Non-pigmented ciliary epithelial cell (primary cell): Measurements from ENCODE around the gene ITGAL.
"Not testable (repeated sequence)": the region's sequence is repeated elsewhere in the genome, so short reads cannot be mapped to it uniquely, and the experiment has no call there.

ENCODE experiments used
- DNase-seq: peaks from one replicate; pipeline ENCODE4 v3.0.0-alpha.2; 2010; ENCODE audit warnings: low read depth

The ITGAL gene

GRCh38 chr16:30472328-30472942, at the start of gene ITGAL:
Gene ITGAL, plus strand, starts transcription at chr16:30472742. Its CDS starts 96 bp downstream, at chr16:30472838.
- DNase-seq: no peak

DNA sequence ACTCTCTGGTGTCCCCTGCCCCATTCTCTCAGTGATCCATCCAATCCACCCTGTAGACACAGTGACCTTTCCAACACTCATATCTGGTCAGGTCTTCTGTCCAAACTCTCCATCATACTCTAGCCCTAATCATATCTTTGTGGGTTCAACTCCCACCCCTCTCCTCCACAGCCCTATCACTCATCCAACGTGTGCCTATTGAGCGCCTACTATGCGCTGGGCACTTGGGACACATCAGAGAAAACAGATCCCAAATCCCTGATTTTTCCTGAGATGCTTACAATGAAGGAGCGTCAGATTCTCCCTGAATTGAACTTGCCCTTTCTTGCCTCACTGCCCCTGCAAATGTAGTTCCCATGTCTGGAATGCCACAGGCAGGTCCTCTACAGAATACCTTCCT, 44.5 kb upstream of the ITGAL start:
- DNase-seq: no peak

DNA sequence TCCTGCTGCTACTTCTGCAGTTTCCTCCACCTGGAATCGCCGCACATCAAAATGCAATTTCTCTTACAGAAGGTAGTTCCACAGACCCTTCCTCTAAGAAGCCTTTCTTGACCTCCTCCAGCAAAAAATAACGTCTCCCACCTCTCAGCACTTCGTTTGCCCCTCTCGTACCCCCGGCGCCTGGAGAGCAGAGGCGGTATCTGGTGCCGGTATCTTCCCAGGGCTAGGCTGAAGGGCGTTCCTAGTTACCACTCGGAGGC, 43.2 kb upstream of the ITGAL start:
- no peak for DNase-seq

DNA sequence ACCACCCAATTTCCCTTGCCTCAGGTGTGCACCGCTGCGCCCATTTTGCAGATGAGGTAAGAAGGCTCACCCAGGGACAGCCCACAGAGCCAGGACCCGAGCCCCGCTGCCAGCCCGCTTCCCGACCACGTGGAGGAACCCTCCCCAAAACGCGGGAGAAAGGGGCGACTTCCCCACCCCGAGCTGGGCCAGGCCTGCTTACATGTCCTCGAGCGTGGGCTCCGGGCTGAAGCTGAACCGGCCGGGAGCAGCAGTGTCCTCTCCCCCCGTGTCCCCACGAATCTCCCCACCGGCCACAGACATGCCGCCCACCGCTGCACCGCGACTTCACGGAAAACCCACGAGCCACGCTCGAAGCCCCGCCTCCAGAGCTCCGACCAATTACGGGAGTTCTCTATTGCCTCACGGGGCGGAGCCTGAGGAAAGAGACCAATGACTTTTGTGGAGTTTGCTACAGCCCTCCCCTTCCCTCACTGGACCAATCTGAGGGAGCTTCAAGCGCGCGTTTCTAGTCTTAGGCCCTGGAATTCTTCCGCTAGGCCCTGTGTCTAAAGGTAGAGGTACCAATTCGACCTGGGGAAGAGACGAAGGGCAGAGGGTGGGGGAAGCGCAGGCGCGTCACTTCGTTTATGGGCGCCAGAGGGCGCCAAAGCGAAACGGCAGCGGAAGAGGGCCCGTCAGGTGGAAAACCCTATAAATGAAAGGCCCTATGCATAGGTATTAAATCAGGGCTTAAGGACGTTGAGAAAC, 42.7 kb upstream of the ITGAL start, which contains the start of gene DCTPP1:
TSS of gene DCTPP1 (minus strand) at position 353 of the 750 bp plus-strand sequence. CDS start at position 303, 50 bp downstream.
- DNase-seq: peak; percentile 95

GRCh38 chr16:30430428-30430970, 42.0 kb upstream of the ITGAL start:
- DNase-seq: no peak

DNA sequence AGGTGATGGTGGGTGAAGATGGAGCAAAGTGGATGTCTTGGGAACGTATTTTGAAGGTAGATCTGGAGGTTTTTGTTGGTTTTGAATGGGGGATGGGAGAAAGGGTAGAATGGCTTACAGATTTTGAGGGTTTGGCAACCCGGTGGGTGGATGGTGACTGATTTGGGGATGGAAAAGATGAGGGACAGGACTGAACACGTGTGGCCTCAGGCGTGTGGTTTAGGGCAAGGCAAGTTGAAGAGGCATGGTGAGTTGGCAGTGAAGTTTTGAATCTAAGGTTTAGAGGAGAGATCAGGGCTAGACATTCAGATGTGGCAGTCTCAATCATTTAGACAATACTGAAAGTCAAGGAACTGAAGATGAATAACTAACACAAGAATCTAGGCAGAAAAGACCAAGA, 37.7 kb upstream of the ITGAL start:
- no peak for DNase-seq

DNA sequence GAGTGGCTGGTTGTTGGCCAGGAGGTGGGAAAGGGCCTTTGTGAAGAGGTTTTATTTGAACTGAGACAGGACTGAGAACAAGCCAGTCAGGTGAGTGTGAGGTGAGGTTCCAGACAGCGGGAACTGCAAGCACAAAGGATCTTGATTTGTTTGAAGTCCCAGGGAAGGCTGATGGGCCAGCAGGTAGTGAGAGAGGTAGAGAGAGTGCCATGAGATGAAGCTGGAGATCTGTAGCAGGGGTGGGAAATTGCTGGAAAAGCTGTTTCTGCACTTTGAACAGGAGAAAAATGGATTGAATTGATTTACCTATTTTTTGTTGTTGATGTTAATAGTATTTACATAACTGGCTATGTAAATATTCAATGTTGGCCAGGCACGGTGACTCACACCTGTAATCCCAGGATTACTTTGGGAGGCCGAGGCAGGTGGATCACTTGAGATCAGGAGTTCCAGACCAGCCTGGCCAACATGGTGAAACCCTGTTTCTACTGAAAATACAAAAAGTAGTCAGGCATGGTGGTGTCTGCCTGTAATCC, 35.0 kb upstream of the ITGAL start:
- no peak for DNase-seq

GRCh38 chr16:30438835-30439234, 33.7 kb upstream of the ITGAL start:
- DNase-seq: no peak

GRCh38 chr16:30439720-30440348, 32.7 kb upstream of the ITGAL start:
- no peak for DNase-seq

- DNase-seq: no peak
These were observed 28.9 kb upstream of the ITGAL start for GRCh38 chr16:30443631-30444030.

DNA sequence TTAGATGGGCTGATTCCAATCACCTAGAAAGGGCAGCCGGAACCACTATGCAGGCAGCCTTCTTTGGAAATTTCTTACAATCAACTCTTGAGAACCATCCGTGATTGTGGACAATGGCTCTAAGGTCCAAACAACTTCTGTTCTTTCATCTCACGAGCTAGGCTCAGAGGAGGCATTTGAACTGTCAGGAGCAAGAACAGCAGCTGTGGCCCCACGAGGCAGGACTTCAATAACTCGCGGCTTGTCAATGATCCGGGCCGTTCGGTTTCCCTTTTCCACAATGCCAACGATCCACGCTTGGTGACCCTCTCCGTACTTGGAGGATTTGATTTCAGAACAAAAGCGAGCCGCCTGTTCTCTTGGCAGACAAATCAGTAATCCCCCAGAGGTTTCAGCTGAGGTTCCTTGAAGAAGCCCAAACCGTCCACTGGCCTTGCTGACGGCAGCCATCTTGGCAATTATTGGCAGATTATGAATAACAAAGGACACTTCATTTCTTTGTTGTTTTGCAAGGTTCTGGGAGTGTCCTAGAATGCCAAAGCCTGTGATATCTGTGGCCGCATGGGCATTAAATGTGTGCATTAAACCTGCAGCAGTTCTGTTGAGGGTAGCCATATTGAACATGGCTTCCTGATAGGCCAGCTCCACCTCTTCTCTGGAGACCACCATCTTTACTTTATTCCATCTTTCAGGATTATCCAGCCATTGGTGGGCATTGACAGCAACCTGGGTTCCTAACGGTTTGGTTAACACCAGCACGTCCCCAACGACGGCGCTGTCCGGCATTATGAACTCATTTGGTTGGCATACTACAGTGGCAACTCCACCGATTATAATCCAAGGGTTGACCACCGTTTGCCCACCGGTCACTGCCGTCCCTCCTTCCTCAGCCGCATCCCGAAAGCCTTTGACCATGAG, 28.1 kb upstream of the ITGAL start:
- DNase-seq: no peak

DNA sequence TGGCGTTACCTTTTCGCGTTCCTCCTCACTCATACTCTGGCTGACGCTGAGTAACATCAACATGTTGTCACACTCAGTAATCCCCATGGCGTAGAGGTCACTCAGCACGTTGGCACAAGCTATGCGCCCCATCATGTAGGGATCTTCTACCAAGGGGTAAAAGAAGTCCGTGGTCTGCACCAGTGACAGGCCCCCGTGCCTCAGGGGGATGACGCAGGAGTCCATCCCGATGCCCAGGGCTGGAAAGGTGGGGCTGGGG, 27.5 kb upstream of the ITGAL start:
- DNase-seq: no peak

DNA sequence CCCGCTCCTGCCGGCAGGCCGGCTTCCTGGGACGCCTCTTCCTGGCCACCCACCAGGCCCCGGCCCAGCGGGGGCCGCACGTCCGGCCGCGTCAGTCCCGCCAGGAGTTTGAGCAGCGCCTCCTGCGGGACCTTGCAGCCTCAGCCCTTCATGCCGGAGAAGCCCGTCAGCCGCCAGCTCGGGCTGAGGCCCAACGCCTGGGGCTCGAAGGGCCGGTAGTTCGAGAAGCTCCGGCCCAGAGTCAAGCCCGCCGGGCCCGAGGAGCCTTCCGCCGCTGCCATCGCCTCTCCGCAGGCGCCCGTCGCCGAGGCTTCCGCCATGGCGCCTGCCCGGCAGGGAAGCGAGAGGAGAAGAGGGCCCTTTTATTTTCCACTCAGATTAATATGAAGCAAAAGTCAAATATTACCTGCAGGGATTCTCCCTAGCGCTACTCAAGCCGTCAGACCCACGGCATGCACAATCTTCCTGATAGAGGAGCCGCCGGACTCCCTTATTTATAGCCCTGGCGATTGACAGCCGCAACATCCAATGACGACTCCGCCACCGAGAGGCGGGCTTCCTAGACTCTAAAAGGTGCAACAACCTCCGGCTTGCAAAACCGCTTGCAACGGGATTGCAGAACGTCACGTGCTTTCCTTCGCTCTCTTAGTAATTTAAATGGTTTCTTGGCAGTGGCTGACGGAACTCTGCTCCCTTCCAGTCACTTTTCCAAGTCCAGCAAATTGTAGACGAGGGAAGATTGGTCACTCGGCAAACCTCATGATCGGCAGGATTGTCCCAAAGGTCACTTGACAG, 26.9 kb upstream of the ITGAL start, which contains the start of gene SEPHS2:
TSS of gene SEPHS2 (minus strand) at position 467 of the 795 bp plus-strand sequence. CDS start at position 320, 147 bp downstream.
- DNase-seq: peak; percentile 89

DNA sequence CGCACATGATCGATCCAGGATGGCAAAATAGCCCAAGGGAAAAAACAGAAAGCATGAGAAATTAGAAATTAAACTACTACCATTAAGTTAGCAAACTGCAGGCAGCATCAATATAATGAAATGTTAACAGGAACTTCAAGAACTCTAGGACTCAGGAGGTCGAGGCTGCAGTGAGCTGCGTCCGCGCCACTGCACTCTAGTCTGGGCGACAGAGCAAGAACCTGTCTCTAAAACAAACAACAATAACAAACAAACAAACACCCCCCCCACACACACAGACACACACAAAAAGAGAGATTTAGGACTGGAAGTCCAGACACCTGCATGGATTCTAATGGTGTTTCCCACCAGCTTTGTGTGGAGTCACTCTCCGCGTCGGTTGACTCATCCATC, 26.3 kb upstream of the ITGAL start:
- DNase-seq: no peak

GRCh38 chr16:30447512-30448226, 24.9 kb upstream of the ITGAL start:
- no peak for DNase-seq

- DNase-seq: no peak
These were observed 23.5 kb upstream of the ITGAL start for GRCh38 chr16:30449116-30449435.

DNA sequence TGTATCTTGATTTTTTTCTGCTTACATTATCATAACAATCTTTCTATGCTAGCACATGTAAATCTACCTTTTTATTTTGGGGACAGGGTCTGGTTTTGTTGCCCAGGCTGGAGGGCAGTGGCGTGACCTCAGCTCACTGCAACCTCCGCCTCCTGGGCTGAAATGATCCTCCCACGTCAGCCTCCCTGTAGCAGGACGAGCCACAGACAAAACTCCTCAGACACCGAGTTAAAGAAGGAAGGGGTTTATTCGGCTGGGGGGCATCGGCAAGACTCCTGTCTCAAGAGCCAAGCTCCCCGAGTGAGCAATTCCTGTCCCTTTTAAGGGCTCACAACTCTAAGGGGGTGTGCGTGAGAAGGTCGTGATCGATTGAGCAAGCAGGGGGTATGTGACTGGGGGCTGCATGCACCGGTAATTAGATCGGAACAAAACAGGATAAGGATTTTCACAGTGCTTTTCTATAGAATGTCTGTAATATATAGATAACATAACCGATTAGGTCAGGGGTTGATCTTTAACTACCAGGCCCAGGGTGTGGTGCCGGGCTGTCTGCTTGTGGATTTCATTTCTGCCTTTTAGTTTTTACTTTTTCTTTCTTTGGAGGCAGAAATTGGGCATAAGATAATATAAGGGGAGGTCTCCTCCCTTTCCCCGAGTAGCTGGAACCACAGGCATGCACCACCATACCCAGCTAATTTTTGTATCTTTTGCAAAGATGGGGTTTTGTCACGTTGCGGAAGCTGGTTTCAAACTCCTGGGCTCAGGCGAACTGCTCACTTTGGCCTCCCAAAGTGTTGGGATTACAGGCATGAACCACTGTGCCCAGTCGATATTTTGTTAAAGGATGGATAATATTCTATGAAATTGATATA, 19.6 kb upstream of the ITGAL start:
- DNase-seq: not testable (repeated sequence)

DNA sequence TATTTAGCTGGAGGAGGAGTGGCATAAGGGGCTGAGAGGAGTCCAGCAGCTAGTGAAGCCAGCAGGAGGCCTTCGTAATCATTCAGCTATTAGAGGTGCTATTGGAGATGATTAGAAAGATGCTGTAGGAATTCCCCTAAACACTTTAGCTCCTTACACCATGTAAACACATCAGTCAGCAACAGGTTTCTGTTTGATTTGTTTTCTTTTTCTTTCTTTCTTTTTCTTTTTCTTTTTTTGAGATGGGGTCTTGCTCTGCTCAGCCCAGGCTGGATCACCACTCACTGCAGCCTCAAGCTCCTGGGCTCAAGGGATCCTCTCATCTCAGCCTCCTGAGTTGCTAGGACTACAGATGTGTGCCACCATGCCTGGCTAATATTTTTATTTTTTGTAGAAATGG, 16.2 kb upstream of the ITGAL start:
- DNase-seq: no peak

DNA sequence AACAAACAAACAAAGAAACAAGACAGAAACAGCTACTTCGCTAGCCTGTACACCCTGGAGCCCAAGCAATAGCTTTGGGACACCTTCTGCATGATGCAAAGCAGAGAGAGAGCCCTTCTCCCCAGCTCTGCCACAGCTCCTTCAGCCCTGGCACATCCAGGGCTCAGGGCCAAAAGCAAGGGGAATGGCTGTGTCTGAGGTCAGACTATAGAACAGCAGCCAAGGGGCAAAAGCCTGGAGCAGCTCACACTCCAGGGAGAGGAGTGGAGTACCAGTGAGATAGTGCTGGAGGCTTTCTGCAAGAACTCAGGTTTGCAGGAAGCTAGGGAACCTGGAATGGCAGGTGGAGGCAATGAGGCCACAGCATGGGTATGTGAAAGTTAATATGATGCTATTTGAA, 15.3 kb upstream of the ITGAL start:
- no peak for DNase-seq
